HepG2 (cell line): Measurements from ENCODE around the gene BCAS3. TPM values are rescaled to one million over a fixed set of nuclear protein-coding genes. Genes with fewer than 3 reads are reported as not detected.

Source experiments
- ATAC-seq: fragments of 200-7000 bp; cut with Tn5 transposase; 3 replicates; pipeline ENCODE4 v1.9.1; 2020; ENCODE audit warnings: mild to moderate bottlenecking, moderate library complexity
- BruUV-seq: library from RNA; stranded (reverse); fragments of 400-500 nt; replicated peaks from 2 replicates; lab custom pipeline; 2021; lab: Mats Ljungman, UMichigan
- CTCF ChIA-PET: fragments of 300-600 bp; formaldehyde crosslinking; extraction: SDS; loops from one replicate; lab custom pipeline; 2021; ENCODE audit warnings: low total read pairs, inconsistent platforms, low intra/inter-chr PET ratio; lab: Yijun Ruan, JAX
- POLR2A ChIA-PET: fragments of 350-600 bp; sonication (Branson Sonifier 250); formaldehyde crosslinking; loops from one replicate; lab custom pipeline; 2020; ENCODE audit warnings: antibody characterized with exemption, inconsistent platforms; lab: Yijun Ruan, JAX
- DNase-seq: peaks from one replicate; pipeline ENCODE4 v3.0.0-alpha.2; 2015; ENCODE audit warnings: low spot score
- FAIRE-seq: peaks from 3 replicates; lab custom pipeline; 2011; peaks lifted over from hg19 to GRCh38; lab: Jason Lieb, UNC
- H2AFZ ChIP-seq: one replicate; pipeline ENCODE4 v1.6.1; 2011; ENCODE audit warnings: low read length, inconsistent platforms
- H3K27ac ChIP-seq: fragments of 300-600 bp; 3 replicates; pipeline ENCODE4 v1.8.0; 2011; ENCODE audit warnings: mixed run types, mild to moderate bottlenecking, mixed read lengths, low read length, inconsistent platforms; ENCODE audit not compliant: insufficient read depth; ENCODE audit errors: extremely low read length
- H3K27me3 ChIP-seq, 2 experiments: fragments of 200-600 bp in 1 of 2; 2 replicates in 1 of 2; 3 replicates in 1 of 2; pipeline versions ENCODE4 v1.6.0 to v1.8.0; 2011; ENCODE audit warnings: low read length in 2 of 2, mild to moderate bottlenecking in 2 of 2, moderate library complexity in 2 of 2, inconsistent platforms in 1 of 2; ENCODE audit not compliant: insufficient read depth in 2 of 2, control insufficient read depth in 1 of 2
- H3K36me3 ChIP-seq, 2 experiments: fragments of 200-600 bp in 1 of 2; replicated peaks in 1 of 2; 2 replicates in 1 of 2; 3 replicates in 1 of 2; pipeline versions ENCODE4 v1.5.1 to v1.8.0; 2011; ENCODE audit warnings: low read length in 2 of 2, inconsistent platforms in 1 of 2; ENCODE audit not compliant: insufficient read depth in 2 of 2, control insufficient read depth in 1 of 2
- H3K4me1 ChIP-seq: 2 replicates; pipeline ENCODE4 v1.5.1; 2012; ENCODE audit warnings: low read length, inconsistent platforms; ENCODE audit not compliant: insufficient read depth
- H3K4me2 ChIP-seq: 2 replicates; pipeline ENCODE4 v1.6.0; 2011; ENCODE audit warnings: low read depth, low read length, inconsistent platforms
- H3K4me3 ChIP-seq, 3 experiments: fragments of 200-600 bp in 1 of 3; sonication (generic), shearing (Covaris generic) in 1 of 3; replicated peaks in 1 of 3; 2 replicates each; pipeline ENCODE4 v1.5.1; 2011 to 2016; ENCODE audit warnings: low read length in 3 of 3, inconsistent platforms in 2 of 3, low read depth in 2 of 3, mild to moderate bottlenecking in 2 of 3, control low read depth in 1 of 3, mixed read lengths in 1 of 3; ENCODE audit not compliant: insufficient read depth in 1 of 3
- H3K79me2 ChIP-seq: one replicate; pipeline ENCODE4 v1.6.1; 2011; ENCODE audit warnings: low read length, inconsistent platforms; ENCODE audit not compliant: insufficient read depth
- H3K9ac ChIP-seq: 2 replicates; pipeline ENCODE4 v1.6.0; 2011; ENCODE audit warnings: mild to moderate bottlenecking, low read depth, low read length, inconsistent platforms; ENCODE audit not compliant: insufficient read depth
- H3K9me3 ChIP-seq: 2 replicates; pipeline ENCODE4 v1.5.1; 2012; ENCODE audit warnings: mild to moderate bottlenecking, low read length
- H4K20me1 ChIP-seq: 2 replicates; pipeline ENCODE4 v1.6.0; 2011; ENCODE audit warnings: inconsistent platforms, mild to moderate bottlenecking, low read length, moderate library complexity; ENCODE audit not compliant: insufficient read depth
- CREB1 ChIP-seq, 2 experiments: fragments of 450-650 bp in 1 of 2; IDR thresholded peaks; 2 replicates each; pipeline ENCODE4 v1.6.1; 2016 to 2017; ENCODE audit warnings: control low read depth in 1 of 2, mild to moderate bottlenecking in 1 of 2, missing compliant biosample characterization in 1 of 2, missing genetic modification characterization in 1 of 2
- FOSL2 ChIP-seq: sonication (generic); formaldehyde crosslinking; IDR thresholded peaks from 2 replicates; pipeline ENCODE4 v1.4.0; 2020; ENCODE audit warnings: missing genetic modification reagents
- FOXJ3 ChIP-seq: sonication (generic); formaldehyde crosslinking; IDR thresholded peaks from 2 replicates; pipeline ENCODE4 v1.4.0; 2020; ENCODE audit warnings: missing genetic modification reagents, mild to moderate bottlenecking, borderline replicate concordance
- JARID2 ChIP-seq: sonication (generic); formaldehyde crosslinking; IDR thresholded peaks from 2 replicates; pipeline ENCODE4 v1.8.1; 2023; ENCODE audit warnings: missing genetic modification reagents, inconsistent platforms; ENCODE audit not compliant: insufficient replicate concordance
- ZNF44 ChIP-seq: sonication (generic); formaldehyde crosslinking; IDR thresholded peaks from 2 replicates; pipeline ENCODE4 v1.5.1; 2020; ENCODE audit warnings: mild to moderate bottlenecking, missing genetic modification reagents
- ZNF510 ChIP-seq: sonication (generic); formaldehyde crosslinking; IDR thresholded peaks from 2 replicates; pipeline ENCODE4 v1.4.0; 2020; ENCODE audit warnings: low read depth, mild to moderate bottlenecking, missing genetic modification reagents
- WGBS: methylation state at CpG from one replicate; pipeline ENCODE4 v1.1.6; 2017; ENCODE audit warnings: low lambda C conversion rate; 5-methylcytosine and 5-hydroxymethylcytosine counted together
- in situ Hi-C: cut with HindIII; loops from 2 replicates; pipeline ENCODE4 v1.10.0; 2017; ENCODE audit warnings: low pct_unique_long_range_greater_than_20kb; ENCODE audit not compliant: extremely low pct_ligation_motif_present
- intact Hi-C: fragments of 100-400 bp; cut with micrococcal nuclease; formaldehyde crosslinking; loops from one replicate; pipeline ENCODE4 v1.10.0; 2022; ENCODE audit not compliant: unreplicated experiment
- polyA plus RNA-seq, 8 experiments: library from polyadenylated mRNA; depleted of rRNA in 3 of 8; stranded (reverse) in 7 of 8; unstranded in 1 of 8; fragments of >200 nt; fragmentation: Illumina TruSeq in 4 of 8; extraction: Trizol in 4 of 8; gene quantifications; 2 replicates each; pipeline versions ENCODE4 v1.2.1 to v1.2.3, GENCODE V29; 2011 to 2016; ENCODE audit warnings: low read depth in 4 of 8, missing spikeins in 1 of 8, mixed read lengths in 1 of 8; ENCODE audit not compliant: insufficient read depth in 1 of 8
- total RNA-seq, 5 experiments: library from RNA; depleted of rRNA; stranded (reverse); fragments of >200 nt; fragmentation: Illumina TruSeq; extraction: Trizol; gene quantifications; 2 replicates each; pipeline ENCODE4 v1.2.3, GENCODE V29; 2016; ENCODE audit warnings: low read depth in 1 of 5
- TF ChIP-seq, protein P1 (sequence below): sonication (generic); formaldehyde crosslinking; IDR thresholded peaks from 2 replicates; pipeline ENCODE4 v1.5.0; 2020; ENCODE audit warnings: mild to moderate bottlenecking, missing genetic modification reagents, borderline replicate concordance
- TF ChIP-seq, protein P2 (sequence below): sonication (generic); formaldehyde crosslinking; IDR thresholded peaks from 2 replicates; pipeline ENCODE4 v1.5.1; 2020; ENCODE audit warnings: mild to moderate bottlenecking, missing genetic modification reagents, moderate library complexity

The BCAS3 gene
- total and polyA plus RNA-seq, 2 of the 13 experiments (the other 11 are each of a cell fraction or from before 2014, with no cell fraction given) = 10.7 to 11.2 TPM

- TF ChIP-seq, protein P1, sequence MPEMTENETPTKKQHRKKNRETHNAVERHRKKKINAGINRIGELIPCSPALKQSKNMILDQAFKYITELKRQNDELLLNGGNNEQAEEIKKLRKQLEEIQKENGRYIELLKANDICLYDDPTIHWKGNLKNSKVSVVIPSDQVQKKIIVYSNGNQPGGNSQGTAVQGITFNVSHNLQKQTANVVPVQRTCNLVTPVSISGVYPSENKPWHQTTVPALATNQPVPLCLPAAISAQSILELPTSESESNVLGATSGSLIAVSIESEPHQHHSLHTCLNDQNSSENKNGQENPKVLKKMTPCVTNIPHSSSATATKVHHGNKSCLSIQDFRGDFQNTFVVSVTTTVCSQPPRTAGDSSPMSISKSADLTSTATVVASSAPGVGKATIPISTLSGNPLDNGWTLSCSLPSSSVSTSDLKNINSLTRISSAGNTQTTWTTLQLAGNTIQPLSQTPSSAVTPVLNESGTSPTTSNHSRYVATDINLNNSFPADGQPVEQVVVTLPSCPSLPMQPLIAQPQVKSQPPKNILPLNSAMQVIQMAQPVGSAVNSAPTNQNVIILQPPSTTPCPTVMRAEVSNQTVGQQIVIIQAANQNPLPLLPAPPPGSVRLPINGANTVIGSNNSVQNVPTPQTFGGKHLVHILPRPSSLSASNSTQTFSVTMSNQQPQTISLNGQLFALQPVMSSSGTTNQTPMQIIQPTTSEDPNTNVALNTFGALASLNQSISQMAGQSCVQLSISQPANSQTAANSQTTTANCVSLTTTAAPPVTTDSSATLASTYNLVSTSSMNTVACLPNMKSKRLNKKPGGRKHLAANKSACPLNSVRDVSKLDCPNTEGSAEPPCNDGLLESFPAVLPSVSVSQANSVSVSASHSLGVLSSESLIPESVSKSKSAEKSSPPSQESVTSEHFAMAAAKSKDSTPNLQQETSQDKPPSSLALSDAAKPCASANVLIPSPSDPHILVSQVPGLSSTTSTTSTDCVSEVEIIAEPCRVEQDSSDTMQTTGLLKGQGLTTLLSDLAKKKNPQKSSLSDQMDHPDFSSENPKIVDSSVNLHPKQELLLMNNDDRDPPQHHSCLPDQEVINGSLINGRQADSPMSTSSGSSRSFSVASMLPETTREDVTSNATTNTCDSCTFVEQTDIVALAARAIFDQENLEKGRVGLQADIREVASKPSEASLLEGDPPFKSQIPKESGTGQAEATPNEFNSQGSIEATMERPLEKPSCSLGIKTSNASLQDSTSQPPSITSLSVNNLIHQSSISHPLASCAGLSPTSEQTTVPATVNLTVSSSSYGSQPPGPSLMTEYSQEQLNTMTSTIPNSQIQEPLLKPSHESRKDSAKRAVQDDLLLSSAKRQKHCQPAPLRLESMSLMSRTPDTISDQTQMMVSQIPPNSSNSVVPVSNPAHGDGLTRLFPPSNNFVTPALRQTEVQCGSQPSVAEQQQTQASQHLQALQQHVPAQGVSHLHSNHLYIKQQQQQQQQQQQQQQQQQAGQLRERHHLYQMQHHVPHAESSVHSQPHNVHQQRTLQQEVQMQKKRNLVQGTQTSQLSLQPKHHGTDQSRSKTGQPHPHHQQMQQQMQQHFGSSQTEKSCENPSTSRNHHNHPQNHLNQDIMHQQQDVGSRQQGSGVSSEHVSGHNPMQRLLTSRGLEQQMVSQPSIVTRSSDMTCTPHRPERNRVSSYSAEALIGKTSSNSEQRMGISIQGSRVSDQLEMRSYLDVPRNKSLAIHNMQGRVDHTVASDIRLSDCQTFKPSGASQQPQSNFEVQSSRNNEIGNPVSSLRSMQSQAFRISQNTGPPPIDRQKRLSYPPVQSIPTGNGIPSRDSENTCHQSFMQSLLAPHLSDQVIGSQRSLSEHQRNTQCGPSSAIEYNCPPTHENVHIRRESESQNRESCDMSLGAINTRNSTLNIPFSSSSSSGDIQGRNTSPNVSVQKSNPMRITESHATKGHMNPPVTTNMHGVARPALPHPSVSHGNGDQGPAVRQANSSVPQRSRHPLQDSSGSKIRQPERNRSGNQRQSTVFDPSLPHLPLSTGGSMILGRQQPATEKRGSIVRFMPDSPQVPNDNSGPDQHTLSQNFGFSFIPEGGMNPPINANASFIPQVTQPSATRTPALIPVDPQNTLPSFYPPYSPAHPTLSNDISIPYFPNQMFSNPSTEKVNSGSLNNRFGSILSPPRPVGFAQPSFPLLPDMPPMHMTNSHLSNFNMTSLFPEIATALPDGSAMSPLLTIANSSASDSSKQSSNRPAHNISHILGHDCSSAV = no peak
- TF ChIP-seq ZNF44 (CRISPR knock-in tag) = no peak
Observed at GRCh38 chr17:60704170-60704569, 26.5 kb downstream of the BCAS3 start (continued).

GRCh38 chr17:60712675-60713074 is 35.0 kb downstream of the BCAS3 start:
- H3K9ac ChIP-seq = no peak overlapping the region
- CTCF ChIA-PET = no interaction called here
- no peaks in the 10 kb centered on the region for H4K20me1 ChIP-seq
- no peaks in the 10 kb centered on the region; a peak in 1 of 5 replicates for H3K36me3 ChIP-seq
- intact Hi-C loops = no loop called here
- no peaks in the 10 kb centered on the region for H3K79me2 ChIP-seq
- WGBS = 10% methylated on average over 2 of the region's 2 CpGs
- in situ Hi-C loops = no loop called here
- no peak for TF ChIP-seq JARID2 (CRISPR knock-in tag)
- TF ChIP-seq ZNF510 = no peak
- no peak for TF ChIP-seq FOXJ3 (CRISPR knock-in tag)
- TF ChIP-seq FOSL2 (CRISPR knock-in tag) = 0 out of 2 replicates have a peak, but pooled peaks have one; percentile 17
- TF ChIP-seq CREB1 (IDR thresholded peaks at IDR 0.05) = no peak
- TF ChIP-seq CREB1 (CRISPR knock-in tag; IDR thresholded peaks at IDR 0.05) = peak; percentile 29; the same call in 1 of the 2 replicates
- TF ChIP-seq, protein P2, sequence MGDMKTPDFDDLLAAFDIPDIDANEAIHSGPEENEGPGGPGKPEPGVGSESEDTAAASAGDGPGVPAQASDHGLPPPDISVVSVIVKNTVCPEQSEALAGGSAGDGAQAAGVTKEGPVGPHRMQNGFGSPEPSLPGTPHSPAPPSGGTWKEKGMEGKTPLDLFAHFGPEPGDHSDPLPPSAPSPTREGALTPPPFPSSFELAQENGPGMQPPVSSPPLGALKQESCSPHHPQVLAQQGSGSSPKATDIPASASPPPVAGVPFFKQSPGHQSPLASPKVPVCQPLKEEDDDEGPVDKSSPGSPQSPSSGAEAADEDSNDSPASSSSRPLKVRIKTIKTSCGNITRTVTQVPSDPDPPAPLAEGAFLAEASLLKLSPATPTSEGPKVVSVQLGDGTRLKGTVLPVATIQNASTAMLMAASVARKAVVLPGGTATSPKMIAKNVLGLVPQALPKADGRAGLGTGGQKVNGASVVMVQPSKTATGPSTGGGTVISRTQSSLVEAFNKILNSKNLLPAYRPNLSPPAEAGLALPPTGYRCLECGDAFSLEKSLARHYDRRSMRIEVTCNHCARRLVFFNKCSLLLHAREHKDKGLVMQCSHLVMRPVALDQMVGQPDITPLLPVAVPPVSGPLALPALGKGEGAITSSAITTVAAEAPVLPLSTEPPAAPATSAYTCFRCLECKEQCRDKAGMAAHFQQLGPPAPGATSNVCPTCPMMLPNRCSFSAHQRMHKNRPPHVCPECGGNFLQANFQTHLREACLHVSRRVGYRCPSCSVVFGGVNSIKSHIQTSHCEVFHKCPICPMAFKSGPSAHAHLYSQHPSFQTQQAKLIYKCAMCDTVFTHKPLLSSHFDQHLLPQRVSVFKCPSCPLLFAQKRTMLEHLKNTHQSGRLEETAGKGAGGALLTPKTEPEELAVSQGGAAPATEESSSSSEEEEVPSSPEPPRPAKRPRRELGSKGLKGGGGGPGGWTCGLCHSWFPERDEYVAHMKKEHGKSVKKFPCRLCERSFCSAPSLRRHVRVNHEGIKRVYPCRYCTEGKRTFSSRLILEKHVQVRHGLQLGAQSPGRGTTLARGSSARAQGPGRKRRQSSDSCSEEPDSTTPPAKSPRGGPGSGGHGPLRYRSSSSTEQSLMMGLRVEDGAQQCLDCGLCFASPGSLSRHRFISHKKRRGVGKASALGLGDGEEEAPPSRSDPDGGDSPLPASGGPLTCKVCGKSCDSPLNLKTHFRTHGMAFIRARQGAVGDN (CRISPR knock-in tag) = no peak
- no peak for FAIRE-seq
- no peak overlapping the region for H2AFZ ChIP-seq
- no TSS peak for BruUV-seq
- no peaks in the 10 kb centered on the region for H3K9me3 ChIP-seq
- ATAC-seq = peak; percentile 88
- H3K4me2 ChIP-seq = no peak overlapping the region
- no peak overlapping the region for H3K27ac ChIP-seq
- H3K4me3 ChIP-seq = no peak overlapping the region
- DNase-seq = peak; percentile 60
- peaks cover 18% of the 10 kb centered on the region for H3K4me1 ChIP-seq
- H3K27me3 ChIP-seq = no peaks in the 10 kb centered on the region
- POLR2A ChIA-PET = interaction anchor here (1.4 kb wide), 1 partner anchor 35 kb away, joined by 8 read pairs; the partner anchor contains the start of gene BCAS3
